ENCODE data around the gene DUSP15. TPM values are rescaled to one million over a fixed set of nuclear protein-coding genes. Genes with fewer than 3 reads are reported as not detected.

DUSP15 gene
- total and polyA plus RNA-seq, 4 donors, result 1.6 to 4.7 (median 2.9) TPM

DNA sequence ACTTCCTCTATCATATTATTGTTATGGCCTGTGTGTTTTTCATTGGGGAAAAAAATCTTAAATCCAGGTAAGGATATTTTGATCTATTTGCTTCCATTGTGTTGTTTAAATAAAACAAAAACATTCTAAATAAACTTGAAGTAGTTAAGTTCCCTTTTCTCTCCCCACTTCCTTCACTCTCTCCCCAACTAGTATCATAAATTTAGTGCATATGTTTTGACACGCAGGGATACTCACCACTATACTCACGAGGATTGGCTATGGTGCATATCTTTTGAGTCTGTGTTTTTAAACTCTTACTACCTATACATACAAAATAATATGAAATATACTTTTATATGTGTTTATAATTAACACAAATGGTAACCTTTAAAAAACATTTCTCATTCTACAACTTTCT lies 5.3 kb upstream of the DUSP15 start:
- no peak for ATAC-seq (ENCODE audit: insufficient read depth, low FRiP score)
- Histone ChIP-seq H3K36me3 (ENCODE audit: control insufficient read depth in 4 of 4, insufficient read depth in 4 of 4, low read length in 4 of 4) (no peaks in the 10 kb centered on the region), H3K27me3 (ENCODE audit: control insufficient read depth in 3 of 3, insufficient read depth in 3 of 3, low read length in 2 of 3) (no peaks in the 10 kb centered on the region), H3K27ac (ENCODE audit: low read depth in 1 of 2, low read length in 1 of 2) (no peak overlapping the region), H3K9me3 (ENCODE audit: control insufficient read depth in 4 of 4, insufficient read depth in 3 of 4, low read length in 3 of 4) (no peaks in the 10 kb centered on the region), H3K4me1 (ENCODE audit: control insufficient read depth in 5 of 5, insufficient read depth in 5 of 5, low read length in 5 of 5) (peaks cover 0 to 8% (median 5%) of the 10 kb centered on the region in 5 donors), H3K9ac (ENCODE audit: insufficient read depth in 1 of 2, low read length in 2 of 2) (no peak overlapping the region), H3K4me3 (no peak overlapping the region)
- TF ChIP-seq, protein P1, sequence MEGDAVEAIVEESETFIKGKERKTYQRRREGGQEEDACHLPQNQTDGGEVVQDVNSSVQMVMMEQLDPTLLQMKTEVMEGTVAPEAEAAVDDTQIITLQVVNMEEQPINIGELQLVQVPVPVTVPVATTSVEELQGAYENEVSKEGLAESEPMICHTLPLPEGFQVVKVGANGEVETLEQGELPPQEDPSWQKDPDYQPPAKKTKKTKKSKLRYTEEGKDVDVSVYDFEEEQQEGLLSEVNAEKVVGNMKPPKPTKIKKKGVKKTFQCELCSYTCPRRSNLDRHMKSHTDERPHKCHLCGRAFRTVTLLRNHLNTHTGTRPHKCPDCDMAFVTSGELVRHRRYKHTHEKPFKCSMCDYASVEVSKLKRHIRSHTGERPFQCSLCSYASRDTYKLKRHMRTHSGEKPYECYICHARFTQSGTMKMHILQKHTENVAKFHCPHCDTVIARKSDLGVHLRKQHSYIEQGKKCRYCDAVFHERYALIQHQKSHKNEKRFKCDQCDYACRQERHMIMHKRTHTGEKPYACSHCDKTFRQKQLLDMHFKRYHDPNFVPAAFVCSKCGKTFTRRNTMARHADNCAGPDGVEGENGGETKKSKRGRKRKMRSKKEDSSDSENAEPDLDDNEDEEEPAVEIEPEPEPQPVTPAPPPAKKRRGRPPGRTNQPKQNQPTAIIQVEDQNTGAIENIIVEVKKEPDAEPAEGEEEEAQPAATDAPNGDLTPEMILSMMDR (IDR thresholded peaks at IDR 0.05; ENCODE audit: control extremely low read depth, extremely low read depth), result no peak
- DNase-seq, result no peak
- WGBS, 2 donors, result 24 to 61% methylated on average over 2 of the region's 2 CpGs

DNA sequence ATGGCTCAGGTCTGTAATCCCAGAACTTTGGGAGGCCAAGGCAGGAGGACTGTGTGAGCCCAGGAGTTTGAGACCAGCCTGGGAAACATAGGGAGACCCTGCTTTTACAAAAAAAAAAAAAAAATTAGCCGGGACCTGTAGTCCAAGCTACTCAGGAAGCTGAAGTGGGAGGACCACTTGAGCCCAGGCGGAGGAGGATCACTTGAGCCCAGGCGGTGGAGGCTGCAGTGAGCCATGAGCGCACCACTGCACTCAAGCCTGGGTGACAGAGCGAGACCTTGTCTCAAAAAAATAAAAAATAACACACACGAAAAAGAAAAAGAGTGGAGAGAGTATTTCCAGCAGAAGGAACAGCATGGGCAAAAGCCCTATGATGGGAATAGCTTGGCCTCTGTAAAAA lies 2.1 kb upstream of the DUSP15 start:
- no peaks in the 10 kb centered on the region for H3K9me3 ChIP-seq (ENCODE audit: control insufficient read depth in 4 of 4, insufficient read depth in 3 of 4, low read length in 3 of 4)
- H3K4me3 ChIP-seq, result no peak overlapping the region
- 66 to 86% methylated on average over 6 of the region's 6 CpGs for WGBS, 2 donors
- TF ChIP-seq, protein P1 (IDR thresholded peaks at IDR 0.05; ENCODE audit: control extremely low read depth, extremely low read depth), result no peak
- no peak overlapping the region for H3K9ac ChIP-seq (ENCODE audit: insufficient read depth in 1 of 2, low read length in 2 of 2)
- ATAC-seq (ENCODE audit: insufficient read depth, low FRiP score) (no peak), DNase-seq (no peak)
- H3K36me3 ChIP-seq (ENCODE audit: control insufficient read depth in 4 of 4, insufficient read depth in 4 of 4, low read length in 4 of 4), result no peaks in the 10 kb centered on the region
- peaks cover 0 to 18% (median 5%) of the 10 kb centered on the region in 5 donors for H3K4me1 ChIP-seq (ENCODE audit: control insufficient read depth in 5 of 5, insufficient read depth in 5 of 5, low read length in 5 of 5)
- H3K27me3 ChIP-seq (ENCODE audit: control insufficient read depth in 3 of 3, insufficient read depth in 3 of 3, low read length in 2 of 3), result no peaks in the 10 kb centered on the region
- H3K27ac ChIP-seq (ENCODE audit: low read depth in 1 of 2, low read length in 1 of 2), result no peak overlapping the region

GRCh38 chr20:31871618-31871954 lies 1.3 kb upstream of the DUSP15 start:
- TF ChIP-seq, protein P1 (IDR thresholded peaks at IDR 0.05; ENCODE audit: control extremely low read depth, extremely low read depth), result no peak
- no peak for DNase-seq
- no peak overlapping the region for H3K27ac ChIP-seq (ENCODE audit: low read depth in 1 of 2, low read length in 1 of 2)
- no peak overlapping the region for H3K4me3 ChIP-seq
- no peaks in the 10 kb centered on the region for H3K9me3 ChIP-seq (ENCODE audit: control insufficient read depth in 4 of 4, insufficient read depth in 3 of 4, low read length in 3 of 4)
- no peaks in the 10 kb centered on the region for H3K27me3 ChIP-seq (ENCODE audit: control insufficient read depth in 3 of 3, insufficient read depth in 3 of 3, low read length in 2 of 3)
- ATAC-seq (ENCODE audit: insufficient read depth, low FRiP score), result no peak
- 90 to 96% methylated on average over 1 of the region's 1 CpG for WGBS, 2 donors
- H3K36me3 ChIP-seq (ENCODE audit: control insufficient read depth in 4 of 4, insufficient read depth in 4 of 4, low read length in 4 of 4), result peaks cover 0 to 2% (median 0%) of the 10 kb centered on the region in 4 donors
- H3K9ac ChIP-seq (ENCODE audit: insufficient read depth in 1 of 2, low read length in 2 of 2), result peak overlapping the region in 1 of 2 donors; percentile 87
- peaks cover 0 to 18% (median 5%) of the 10 kb centered on the region in 5 donors for H3K4me1 ChIP-seq (ENCODE audit: control insufficient read depth in 5 of 5, insufficient read depth in 5 of 5, low read length in 5 of 5)
